ENCODE data around the gene ENOSF1. TPM values are rescaled to one million over a fixed set of nuclear protein-coding genes. Genes with fewer than 3 reads are reported as not detected.

The ENOSF1 gene
- total and polyA plus RNA-seq, 2 of the 13 experiments (the other 11 are each of a cell fraction or from before 2014, with no cell fraction given): 37.6 to 40.1 TPM

- no peak for TF ChIP-seq ZBTB44 (CRISPR knock-in tag; IDR thresholded peaks at IDR 0.05)
- TF ChIP-seq ZBTB34 (CRISPR knock-in tag; IDR thresholded peaks at IDR 0.05): peak; percentile 85
- no peak for TF ChIP-seq RFX1 (IDR thresholded peaks at IDR 0.05)
- no peak for TF ChIP-seq HBP1 (CRISPR knock-in tag; IDR thresholded peaks at IDR 0.05; ENCODE audit: low read depth)
- TF ChIP-seq HDAC2 (CRISPR knock-in tag; IDR thresholded peaks at IDR 0.05): peak; percentile 75
- TF ChIP-seq RXRA (CRISPR knock-in tag; IDR thresholded peaks at IDR 0.05): peak; percentile 85
- no peak for TF ChIP-seq CHCHD3 (CRISPR knock-in tag; IDR thresholded peaks at IDR 0.05)
- no peak for TF ChIP-seq ZNF253 (CRISPR knock-in tag; IDR thresholded peaks at IDR 0.05; ENCODE audit: borderline replicate concordance)
- TF ChIP-seq SP1 (IDR thresholded peaks at IDR 0.05): no peak
- TF ChIP-seq SP1 (CRISPR knock-in tag; IDR thresholded peaks at IDR 0.05): no peak
- TF ChIP-seq U2AF1 (optimal IDR thresholded peaks at IDR 0.05; ENCODE audit: low read depth, low read length): no peak
- TF ChIP-seq NFE2 (CRISPR knock-in tag; IDR thresholded peaks at IDR 0.05): no peak
- TF ChIP-seq, protein P1, sequence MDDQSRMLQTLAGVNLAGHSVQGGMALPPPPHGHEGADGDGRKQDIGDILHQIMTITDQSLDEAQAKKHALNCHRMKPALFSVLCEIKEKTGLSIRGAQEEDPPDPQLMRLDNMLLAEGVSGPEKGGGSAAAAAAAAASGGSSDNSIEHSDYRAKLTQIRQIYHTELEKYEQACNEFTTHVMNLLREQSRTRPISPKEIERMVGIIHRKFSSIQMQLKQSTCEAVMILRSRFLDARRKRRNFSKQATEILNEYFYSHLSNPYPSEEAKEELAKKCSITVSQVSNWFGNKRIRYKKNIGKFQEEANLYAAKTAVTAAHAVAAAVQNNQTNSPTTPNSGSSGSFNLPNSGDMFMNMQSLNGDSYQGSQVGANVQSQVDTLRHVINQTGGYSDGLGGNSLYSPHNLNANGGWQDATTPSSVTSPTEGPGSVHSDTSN (CRISPR knock-in tag; IDR thresholded peaks at IDR 0.05; ENCODE audit: borderline replicate concordance): 0 out of 2 replicates have a peak, but pooled peaks have one; percentile 1
- no peak for TF ChIP-seq KLF12 (CRISPR knock-in tag; IDR thresholded peaks at IDR 0.05; ENCODE audit: borderline replicate concordance)
- TF ChIP-seq NFIC (IDR thresholded peaks at IDR 0.05; ENCODE audit: low read length): no peak
- TF ChIP-seq ZNF460 (CRISPR knock-in tag; IDR thresholded peaks at IDR 0.05; ENCODE audit: borderline replicate concordance): no peak
- no peak for TF ChIP-seq PHF20 (CRISPR knock-in tag; IDR thresholded peaks at IDR 0.05)
- TF ChIP-seq POLR2AphosphoS5 (IDR thresholded peaks at IDR 0.05; ENCODE audit: low read depth, low read length): peak; percentile 45; the same call in 1 of the 2 replicates
- TF ChIP-seq ZBTB20 (CRISPR knock-in tag; IDR thresholded peaks at IDR 0.05; ENCODE audit: borderline replicate concordance, low read depth): no peak
- peak; percentile 88; the same call in 1 of the 2 replicates for TF ChIP-seq ZNF30 (CRISPR knock-in tag; IDR thresholded peaks at IDR 0.05)
- TF ChIP-seq DR1 (CRISPR knock-in tag; IDR thresholded peaks at IDR 0.05): no peak
- no peak; the same call in 1 of the 2 replicates for TF ChIP-seq ZNF788 (CRISPR knock-in tag; IDR thresholded peaks at IDR 0.05; ENCODE audit: borderline replicate concordance)
- TF ChIP-seq CENPT (CRISPR knock-in tag; IDR thresholded peaks at IDR 0.05; ENCODE audit: low read depth): no peak
- TF ChIP-seq ZNF564 (CRISPR knock-in tag; IDR thresholded peaks at IDR 0.05): peak; percentile 67; the same call in 1 of the 2 replicates
- TF ChIP-seq CBX1 (IDR thresholded peaks at IDR 0.05; ENCODE audit: low read depth): no peak
- 0 out of 2 replicates have a peak, but pooled peaks have one; percentile 25 for TF ChIP-seq ZNF101 (CRISPR knock-in tag; IDR thresholded peaks at IDR 0.05; ENCODE audit: borderline replicate concordance, low read depth)
- no peak for TF ChIP-seq RFXANK (CRISPR knock-in tag; IDR thresholded peaks at IDR 0.05)
These were observed at the start of gene ENOSF1 (continued) for GRCh38 chr18:712401-713134.

All from HepG2 (cell line).